ENCODE data around the gene LRRC75B.
"Not testable (repeated sequence)": the region's sequence is repeated elsewhere in the genome, so short reads cannot be mapped to it uniquely, and the experiment has no call there.

The LRRC75B gene, protein sequence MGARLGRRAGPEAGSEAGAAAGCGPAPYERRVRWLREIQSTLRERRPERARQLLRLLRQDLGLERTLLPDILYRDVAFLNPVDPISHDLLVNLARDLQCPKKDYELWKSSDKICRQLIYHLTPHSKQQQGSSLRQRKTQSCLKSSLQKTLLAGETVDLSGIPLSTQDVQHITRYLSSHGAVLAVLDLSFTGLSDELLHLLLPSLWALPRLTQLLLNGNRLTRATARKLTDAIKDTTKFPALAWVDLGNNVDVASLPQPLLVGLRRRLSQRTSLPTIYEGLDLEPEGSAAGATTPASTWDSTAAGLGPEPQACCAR

DNA sequence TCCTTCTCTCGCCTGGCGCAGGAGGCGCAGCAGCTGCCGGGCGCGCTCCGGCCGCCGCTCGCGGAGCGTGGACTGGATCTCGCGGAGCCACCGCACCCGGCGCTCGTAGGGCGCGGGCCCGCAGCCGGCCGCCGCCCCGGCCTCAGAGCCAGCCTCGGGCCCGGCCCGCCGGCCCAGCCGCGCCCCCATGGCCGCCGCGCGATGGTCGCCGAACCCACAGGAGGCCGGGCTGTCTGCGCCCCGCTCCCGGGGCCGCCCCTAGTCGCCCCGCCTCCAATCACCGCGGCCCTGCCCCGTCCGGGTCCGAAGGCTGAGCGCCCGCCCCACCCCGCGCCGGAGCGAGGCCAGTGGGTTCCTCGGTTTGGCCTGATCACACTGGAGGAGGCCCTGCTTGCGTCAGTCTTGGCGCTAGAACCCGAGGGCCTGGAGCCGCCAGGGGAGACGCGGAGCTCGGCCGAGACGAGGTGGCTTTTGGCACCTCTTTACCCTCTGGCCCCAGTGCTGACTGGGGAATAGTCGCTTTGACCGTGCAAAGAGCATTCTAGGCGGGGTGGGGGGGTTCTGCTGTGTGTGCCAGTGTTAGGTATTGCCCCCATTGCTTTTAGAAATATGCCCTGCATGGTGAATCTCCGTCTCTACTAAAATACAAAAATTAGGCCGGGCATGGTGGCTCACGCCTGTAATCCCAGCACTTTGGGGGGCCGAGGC lies at the start of gene LRRC75B:
LRRC75B (minus strand) TSS at position 223 of the 708 bp plus-strand sequence; CDS start at position 189, 34 bp downstream.
- DNase-seq, result peak; percentile 77

DNA sequence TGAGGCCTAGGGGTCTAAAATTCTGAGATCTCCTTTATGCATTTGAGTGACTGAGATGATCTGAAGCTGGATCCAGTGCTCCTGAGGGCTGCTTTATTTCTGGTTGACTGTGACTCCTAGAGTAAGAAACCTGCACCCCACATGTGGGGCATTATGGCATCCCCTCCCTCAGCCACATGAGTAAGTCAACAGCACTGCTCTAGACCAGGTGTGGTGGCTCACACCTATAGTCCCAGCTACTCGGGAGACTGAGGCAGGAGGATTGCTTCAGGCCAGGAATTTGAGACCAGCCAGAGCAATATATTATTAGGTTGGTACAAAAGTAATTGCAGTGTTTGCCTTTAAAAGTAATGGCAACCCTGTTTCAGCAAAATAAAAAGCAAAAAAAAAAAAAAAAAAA lies 49.4 kb upstream of the LRRC75B start:
- DNase-seq, result not testable (repeated sequence)

DNA sequence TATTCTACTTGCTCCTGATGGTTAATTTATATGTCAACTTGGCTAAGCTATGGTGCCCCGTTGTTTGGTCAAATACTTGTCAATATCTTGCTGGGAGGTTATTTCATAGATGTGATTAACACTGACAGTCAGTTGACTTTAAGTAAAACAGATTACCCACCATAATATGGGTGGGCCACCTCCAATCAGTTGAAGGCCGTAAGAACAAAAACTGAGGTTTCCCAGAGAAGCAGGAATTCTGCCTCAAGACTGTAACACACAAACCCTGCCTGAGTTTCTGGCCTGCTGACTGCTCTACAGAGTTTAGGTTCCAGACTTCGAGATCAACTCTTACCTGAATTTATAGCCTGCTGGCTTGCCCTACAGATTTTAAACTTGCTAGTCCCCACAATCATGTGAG lies 43.6 kb upstream of the LRRC75B start:
- DNase-seq, result not testable (repeated sequence)

DNA sequence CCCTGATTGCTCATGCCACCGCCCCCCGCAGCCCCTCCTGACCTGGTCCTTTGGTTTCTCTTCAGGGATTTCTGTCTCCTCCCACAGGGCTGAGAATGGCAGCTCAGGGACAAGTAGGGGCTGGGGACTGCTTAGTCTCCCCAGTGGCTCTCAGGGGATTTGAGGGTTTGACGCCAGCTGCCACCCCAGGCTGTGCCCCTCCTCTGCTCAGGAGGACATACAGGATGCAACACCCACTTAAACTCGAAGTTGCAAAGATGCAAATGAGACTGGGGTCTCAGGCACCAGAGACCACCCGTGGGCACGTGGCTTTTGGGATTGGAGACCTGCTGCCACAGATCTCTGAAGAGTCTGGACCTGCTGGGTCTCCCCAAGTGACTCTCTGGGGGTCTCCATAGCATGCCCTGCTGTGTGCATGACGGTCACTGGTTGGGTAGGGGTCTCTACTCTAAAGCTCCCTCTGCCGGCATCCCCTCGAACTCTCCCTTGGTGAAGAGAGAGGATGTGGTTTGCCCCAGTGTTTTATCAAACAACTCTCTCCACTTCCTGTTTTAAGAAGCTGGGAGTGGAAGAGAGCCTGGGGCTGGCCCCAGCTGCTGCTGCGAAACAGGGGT lies 42.0 kb upstream of the LRRC75B start:
- not testable (repeated sequence) for DNase-seq

DNA sequence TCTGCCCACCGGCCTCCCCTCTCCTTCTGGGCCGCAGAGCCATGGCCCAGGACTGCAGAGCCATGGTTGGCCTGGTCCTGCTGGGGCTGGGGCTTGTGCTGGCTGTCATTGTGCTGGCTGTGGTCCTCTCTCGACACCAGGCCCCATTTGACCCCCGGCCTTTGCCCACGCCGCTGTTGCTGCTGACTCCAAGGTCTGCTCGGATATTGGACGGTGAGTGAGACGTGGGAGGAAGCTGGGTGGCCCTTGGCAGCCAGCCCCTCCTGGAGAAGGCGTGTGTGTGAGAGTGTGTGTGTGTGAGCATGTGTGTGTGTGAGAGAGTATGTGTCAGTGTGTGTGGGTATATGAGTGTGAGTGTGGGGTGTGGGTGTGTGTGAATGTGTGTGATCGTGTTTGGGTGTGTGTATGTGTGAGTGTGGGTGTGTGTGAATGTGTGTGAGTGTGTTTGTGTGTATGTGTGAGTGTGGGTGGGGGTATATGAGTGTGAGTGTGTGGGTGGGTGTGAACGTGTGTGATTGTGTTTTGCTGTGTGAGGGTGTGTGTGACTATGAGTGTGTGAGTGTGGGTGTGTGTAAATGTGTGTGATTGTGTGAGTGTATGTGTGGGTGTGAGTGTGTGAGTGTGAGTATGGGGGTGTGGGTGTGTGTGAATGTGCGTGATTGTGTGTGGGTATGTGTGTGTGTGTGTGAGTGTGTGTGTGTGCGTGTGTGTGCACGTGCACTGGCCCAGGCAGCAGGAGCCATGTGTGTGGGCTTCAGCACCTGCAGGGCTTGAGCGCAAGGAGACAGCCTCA lies 40.6 kb upstream of the LRRC75B start:
- not testable (repeated sequence) for DNase-seq

DNA sequence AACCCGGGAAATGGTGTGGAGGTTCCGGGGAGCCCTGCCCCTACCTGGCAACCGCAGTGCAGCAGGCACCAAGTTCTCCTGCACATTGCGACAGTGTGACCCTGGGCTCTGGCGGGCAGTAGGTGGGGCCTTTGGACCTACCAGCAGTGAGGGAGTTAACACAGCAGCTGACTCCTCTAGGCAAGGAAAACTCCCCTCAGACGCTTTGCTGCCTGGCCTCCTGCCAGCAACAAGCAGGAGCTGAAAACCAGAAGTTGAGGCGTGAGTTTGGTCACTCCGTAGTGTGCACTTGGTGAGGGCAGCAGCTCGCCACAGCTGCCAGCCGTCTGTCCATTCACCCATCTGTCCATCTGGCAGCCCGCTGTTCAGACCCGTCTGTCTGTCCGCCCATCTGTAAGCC lies 39.8 kb upstream of the LRRC75B start:
- DNase-seq, result not testable (repeated sequence)

DNA sequence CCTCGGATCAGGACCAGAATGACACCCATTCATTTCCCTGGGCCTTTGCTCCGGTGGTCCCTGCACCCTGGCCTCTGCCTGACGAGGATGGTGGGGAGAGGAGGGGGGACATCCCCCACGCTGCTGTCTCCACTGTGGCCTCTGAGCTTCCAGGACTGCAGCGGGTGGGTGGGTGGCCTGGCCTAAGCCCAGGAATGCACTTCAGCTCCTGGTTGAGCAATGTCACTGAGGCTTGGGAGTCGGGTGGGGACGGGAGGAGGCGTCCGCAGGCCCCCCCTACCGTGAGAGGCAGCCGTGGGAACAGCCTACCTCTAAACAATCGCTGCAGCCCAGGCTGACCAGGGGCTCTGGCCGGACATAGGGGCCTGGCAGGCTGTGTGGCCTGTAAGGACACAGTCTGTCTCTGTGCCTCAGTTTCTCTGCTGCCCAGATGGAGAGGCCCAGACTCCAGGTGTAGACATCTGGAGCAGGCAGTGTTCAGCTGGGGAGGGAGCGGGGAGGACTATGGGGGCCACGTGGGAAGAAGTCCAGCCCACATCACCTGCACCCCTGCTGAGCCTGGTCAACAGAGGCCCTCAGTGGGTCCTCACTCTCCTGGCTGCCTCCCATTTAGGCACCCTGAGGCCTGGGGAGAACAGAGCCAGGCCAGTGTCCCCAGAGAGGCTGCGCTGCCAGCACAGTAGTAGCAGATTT lies 38.7 kb upstream of the LRRC75B start:
- not testable (repeated sequence) for DNase-seq

DNA sequence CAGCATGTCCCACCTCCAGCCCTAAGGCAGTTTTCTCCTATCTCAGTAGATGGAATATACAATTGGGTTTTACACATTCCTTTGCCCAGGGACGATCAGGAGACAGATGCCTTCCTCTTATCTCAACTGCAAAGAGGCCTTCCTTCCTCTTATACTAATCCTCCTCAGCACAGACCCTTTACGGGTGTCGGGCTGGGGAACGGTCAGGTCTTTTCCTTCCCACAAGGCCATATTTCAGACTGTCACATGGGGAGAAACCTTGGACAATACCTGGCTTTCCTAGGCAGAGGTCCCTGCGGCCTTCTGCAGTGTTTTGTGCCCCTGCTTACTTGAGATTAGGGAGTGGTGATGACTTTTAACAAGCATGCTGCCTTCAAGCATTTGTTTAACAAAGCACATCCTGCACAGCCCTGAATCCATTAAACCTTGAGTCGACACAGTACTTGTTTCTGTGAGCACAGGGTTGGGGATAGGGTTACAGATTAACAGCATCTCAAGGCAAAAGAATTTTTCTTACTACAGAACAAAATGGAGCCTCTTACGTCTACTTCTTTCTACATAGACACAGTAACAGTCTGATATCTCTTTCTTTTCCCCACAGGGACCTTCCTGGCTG lies 38.0 kb upstream of the LRRC75B start:
- DNase-seq, result not testable (repeated sequence)

DNA sequence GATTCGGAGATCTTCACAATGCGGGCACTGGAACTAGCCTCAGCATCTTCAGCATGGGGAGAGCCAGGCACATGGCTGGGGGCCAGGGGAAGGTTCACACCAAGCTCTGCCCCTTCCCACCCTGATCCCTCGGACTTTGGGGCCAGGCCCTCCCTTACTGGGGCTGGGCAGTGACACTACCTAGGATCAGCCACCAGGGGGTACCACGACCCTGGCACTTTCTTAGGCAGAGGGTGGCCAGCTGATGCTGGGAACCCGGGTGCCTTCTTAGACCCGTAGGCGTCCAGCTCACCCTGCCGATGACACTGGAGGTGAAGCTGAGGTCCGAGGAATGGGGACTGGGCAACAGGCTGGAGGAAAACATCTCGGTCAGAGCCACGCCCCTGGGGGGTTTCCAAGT lies 36.2 kb upstream of the LRRC75B start:
- not testable (repeated sequence) for DNase-seq

DNA sequence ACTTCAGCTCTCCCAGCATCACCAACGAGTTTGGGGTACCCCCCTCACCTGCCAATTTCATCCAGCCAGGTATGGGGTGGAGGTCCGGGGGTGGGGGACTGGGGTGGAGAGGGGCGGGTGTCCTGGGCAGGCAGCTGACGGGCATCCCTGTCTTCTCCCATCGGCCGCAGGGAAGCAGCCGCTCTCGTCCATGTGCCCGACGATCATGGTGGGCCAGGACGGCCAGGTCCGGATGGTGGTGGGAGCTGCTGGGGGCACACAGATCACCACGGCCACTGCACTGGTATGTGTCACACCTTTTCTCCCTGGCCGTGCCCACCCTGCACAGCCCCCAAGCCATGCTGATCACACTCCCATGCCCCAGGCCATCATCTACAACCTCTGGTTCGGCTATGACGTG lies 35.0 kb upstream of the LRRC75B start:
- DNase-seq, result not testable (repeated sequence)

DNA sequence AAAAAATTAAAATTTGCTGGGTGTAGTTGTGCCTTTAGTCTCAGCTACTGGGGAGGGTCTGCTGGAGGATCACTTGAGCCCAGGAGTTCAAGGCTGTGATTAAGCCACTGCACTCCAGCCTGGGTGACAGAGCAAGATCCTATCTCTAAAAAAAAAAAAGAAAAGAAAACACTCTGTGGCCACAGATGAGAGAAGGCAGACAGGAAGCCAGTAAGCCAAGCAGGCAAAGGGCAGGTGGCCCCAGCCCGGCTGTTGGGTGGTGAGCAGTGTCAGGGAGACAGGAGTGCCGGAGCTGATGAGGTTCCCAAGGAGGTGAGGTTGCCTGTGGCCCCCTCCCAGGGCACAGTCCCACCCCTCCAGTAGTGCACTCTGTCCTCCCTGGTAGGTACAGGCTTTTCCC lies 29.7 kb upstream of the LRRC75B start:
- not testable (repeated sequence) for DNase-seq

DNA sequence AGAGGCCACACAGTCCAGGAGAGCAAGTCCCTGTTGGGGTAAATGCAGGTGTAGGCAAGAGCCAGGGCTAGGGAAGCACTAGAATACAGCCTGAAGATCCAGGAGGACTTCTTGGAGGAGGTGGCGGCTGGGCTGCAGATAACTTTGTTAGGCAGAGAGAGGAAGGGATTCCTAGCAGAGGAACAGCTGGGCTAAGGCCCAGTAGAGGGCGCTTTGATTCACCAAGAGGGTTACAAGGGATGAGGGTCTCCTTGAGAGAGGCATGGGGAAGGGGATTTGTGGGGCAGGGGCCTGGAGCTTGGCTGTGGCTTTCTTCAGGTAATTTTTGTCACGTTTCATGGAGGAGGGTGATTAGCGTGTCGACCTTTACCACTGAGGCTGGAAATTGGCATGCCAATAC lies 28.4 kb upstream of the LRRC75B start:
- DNase-seq, result not testable (repeated sequence)

DNA sequence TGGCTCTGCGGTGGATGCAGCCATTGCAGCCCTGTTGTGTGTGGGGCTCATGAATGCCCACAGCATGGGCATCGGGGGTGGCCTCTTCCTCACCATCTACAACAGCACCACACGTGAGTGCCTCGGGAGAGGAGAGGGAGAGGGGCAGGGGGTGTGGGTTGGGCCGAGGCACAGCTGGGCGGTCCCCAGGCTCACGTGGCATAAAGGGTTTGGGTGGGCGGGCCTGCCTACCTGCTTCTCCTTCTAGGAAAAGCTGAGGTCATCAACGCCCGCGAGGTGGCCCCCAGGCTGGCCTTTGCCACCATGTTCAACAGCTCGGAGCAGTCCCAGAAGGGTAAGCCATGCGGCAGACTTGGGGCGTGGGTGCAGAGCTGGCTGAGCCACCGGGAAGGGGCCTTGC lies 21.9 kb upstream of the LRRC75B start:
- not testable (repeated sequence) for DNase-seq

DNA sequence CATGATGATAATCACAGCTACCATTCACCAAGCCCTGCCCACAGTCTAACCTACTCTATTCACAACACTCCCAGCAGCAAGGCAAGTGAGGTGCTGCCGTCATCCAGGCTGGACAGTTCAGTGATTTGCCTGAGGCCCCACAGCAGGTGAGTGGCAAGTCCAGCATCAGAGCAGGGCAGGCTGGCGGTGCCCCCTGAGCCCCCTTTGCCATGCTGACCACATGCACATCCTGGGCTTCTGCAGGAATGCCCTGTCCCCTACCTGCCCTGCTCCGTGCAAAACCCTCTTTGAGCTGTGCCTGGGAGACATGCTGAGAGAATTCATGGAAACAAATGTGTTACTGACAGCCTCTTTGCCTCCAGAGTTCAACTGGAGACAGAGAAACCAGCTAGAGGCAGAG lies 17.0 kb upstream of the LRRC75B start:
- not testable (repeated sequence) for DNase-seq

DNA sequence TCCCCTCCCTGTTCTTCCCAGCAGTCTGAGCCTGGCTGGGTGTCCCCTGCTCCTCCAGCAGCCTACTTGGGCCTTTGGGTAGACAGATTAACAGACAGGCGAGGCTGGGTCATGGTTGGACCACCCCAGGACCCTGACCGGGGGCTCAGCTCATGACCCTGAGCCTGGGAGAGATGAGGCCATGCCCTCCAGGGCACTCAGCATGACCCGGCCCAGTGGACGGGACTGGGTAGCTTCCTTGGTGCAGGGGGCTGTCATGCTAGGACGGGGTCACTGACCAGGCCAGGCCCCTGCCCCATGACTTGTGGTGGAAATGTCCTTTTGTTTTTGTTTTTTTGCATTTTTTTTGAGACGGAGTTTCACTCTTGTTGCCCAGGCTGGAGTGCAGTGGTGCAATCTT lies 15.5 kb upstream of the LRRC75B start:
- DNase-seq, result not testable (repeated sequence)

DNA sequence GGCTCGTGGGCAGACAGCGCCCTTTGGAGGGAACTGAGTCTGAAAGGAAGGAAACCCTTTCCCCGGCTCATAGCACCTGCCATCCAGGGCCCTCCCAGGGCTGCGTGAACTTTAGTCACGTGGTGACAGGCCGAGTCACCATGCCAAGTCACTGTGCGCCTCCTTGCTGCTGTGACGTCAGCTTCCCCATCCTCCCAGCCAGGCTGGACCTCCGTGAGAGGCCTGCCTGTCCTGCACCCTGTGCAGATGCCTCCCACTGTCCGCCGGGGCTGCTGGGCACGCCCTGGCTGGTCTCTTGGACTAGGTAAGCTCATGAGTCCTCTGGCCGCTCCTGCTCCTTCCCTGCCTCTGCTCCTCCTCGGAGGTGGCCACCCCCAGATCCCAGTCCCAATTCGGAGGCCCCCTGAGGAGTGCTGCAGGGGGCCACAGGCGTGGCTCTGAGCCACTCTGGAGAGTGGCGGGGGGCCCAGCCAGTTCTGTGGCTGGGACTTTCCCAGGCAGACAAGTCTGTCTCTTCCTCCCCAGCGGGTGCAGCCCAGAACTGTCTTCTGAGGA lies 14.6 kb upstream of the LRRC75B start:
- not testable (repeated sequence) for DNase-seq

DNA sequence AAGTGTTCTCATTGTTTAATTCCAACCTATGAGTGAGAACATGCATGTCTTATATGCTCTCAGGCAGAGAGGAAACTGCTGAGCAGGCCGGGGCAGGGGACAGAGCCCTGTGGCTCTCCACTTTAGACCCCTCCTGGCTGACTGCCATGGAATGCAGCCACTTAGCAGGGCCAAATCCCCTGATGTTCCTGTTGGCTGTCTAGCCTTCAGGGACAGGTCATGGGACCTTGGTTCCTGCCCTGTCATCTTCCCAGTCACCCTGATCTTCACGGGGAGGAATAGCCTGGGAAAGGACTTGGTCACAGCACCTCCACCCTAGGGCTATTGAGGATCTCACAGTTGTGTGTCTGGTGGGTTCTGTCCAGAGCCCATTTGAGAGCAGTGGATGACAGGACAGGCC lies 13.5 kb upstream of the LRRC75B start:
- DNase-seq, result not testable (repeated sequence)

DNA sequence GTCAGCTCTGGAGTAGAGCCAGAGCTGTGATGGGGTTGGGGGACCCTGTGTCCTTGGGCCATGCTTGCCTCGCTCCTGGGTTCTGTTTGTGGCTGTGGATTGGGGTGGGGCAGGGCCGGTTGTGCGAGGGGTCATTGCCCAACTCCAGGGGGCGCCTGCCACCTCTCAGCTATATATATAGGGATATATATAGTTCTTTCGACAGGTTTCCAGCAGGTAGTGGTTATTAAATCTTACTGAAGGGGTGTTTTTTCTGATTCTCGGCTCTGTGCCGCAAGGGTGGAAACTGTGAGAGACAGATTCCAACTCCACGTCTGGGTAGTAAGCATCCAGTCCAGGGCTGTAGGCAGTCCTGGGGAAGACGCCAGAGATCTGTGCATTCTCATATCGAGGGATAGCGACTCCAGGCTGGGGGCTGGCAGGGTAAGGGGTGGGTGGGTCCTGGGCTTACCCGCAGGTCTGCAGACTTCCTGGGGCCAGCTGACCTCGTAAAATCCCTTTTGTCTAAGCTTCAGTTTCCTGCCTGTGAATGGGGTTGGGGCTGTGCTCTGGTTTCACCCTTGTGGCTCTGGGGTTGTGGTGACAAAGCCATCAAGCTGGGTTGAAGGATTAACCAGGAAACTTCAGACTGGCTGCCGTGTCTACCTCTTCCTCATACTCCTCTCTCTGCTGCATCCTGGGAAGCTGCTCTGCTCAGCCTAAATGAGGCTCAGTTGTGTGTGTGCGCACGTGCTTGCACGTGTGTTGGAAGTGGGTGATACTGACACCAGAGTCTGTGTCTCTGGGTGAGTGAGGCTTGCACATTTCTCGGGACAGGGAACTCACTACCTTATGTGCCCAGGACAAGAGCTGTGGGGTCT lies 11.1 kb upstream of the LRRC75B start:
- not testable (repeated sequence) for DNase-seq

DNA sequence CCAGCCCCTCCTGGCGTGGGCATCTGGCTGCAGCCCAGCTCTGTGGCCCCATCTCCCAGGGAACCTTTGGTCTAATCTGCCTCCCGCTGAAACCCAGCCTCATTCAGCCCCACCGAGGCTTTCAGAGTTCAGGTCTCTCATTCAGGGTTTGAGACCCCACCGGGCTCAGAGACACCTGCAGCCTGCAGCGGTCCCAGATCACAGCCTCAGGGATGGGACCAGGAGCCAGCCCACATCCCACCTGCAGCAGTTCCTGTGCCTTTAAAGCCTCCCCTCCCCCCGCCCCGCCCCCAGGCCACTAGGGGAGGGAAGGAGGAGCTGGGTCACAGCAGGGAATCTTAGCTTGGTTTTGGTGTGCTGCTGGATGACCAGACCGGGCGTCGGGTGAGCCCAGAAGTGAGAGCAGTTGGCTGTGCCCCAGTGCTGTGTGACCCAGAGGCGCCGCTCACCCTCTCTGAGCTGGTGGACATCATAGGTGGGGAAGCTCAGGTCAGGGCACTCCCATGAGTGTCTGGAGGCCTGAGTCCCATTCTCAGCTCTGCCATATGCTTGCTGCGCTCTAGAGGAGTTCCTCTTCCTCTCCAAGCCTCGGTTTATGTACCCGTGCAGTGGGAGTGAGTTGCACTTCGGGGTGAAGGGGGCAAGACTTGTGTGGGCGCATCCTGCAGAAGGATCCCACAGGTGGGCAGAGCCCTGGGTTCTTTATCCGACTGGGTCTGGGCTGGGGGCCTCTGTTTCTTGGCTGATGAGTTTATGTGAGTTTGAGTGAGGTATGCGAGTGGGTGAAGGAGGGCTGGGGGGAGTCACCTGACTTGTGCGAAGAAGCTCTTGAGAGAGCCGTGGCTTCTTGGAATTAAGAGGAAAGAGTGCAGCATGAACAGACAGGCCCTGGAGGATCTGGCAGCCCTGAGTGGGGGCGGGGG lies 10.2 kb upstream of the LRRC75B start, which contains the start of gene GGT1:
GGT1 (plus strand) TSS at position 347 of the 923 bp plus-strand sequence. CDS start 7,889 bp downstream, outside the sequence.
- not testable (repeated sequence) for DNase-seq
